ENCODE measurements around the gene CD53.

Gene CD53

DNA sequence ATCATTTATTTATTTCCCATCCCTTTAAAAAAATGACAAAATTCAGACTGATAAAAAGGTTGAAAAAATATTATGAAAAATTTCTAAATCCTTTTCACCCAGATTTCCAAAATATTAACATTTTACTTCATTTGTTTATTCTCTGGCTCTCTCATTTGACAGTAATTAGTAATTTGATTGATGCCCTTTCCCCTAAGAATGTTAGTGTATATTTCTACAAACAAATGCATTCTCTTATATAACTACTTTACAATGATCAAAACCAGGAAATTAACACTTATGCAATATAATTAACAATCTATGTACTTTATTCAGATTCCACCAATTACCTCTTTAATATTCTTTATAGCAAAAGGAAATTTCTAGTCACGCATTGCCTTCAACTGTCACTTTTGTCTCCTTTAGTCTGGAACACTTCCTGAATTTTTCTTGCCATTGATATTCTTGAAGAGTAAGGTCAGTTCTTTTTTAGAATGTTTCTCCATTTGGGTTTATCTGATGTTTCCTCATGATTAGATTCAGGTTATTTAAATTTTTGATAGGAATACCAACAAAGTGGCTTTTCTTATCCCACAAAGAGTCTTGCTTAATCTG is 3.9 kb downstream of the CD53 start:
- WGBS (ENCODE audit: extremely low coverage, insufficient coverage, insufficient read length): no CpG with 5 or more reads among the region's 1 CpG
- H3K36me3 ChIP-seq (ENCODE audit: control insufficient read depth in 1 of 2, insufficient read depth in 2 of 2, low read length in 2 of 2): no peaks in the 10 kb centered on the region

DNA sequence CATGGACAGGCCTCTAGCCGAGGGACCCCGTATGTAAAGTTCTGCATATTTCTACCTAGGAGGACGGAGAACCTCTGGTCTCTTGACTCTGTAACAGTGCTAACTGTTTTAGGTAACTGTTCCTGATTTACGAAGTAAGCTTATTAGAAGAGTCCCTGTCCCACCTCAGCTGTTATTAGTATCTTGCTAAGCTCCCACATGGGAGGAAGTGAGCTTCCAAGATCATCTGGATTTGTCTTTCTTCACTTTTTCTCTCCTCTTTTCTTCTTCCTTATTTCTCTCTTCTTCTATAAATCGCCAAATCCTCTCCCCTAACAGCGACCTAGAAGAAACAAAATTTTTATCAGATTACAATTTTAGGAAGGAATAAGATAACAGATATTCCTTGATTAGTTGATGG is 4.4 kb downstream of the CD53 start:
- Histone ChIP-seq H2BK5ac (ENCODE audit: low read depth, low read length, poor library complexity) (no peak overlapping the region), H3K36me3 (ENCODE audit: control insufficient read depth in 1 of 2, insufficient read depth in 2 of 2, low read length in 2 of 2) (no peaks in the 10 kb centered on the region), H4K12ac (ENCODE audit: low read depth, low read length) (no peak overlapping the region), H2AFZ (ENCODE audit: insufficient read depth, low read length, poor library complexity) (no peak overlapping the region), H3K14ac (ENCODE audit: low read length) (no peak overlapping the region), H3K27ac (ENCODE audit: low read depth, low read length) (no peak overlapping the region), H3K9me3 (ENCODE audit: insufficient read depth, low read depth, low read length) (peaks cover 2% of the 10 kb centered on the region), H3K79me1 (ENCODE audit: low read length) (no peaks in the 10 kb centered on the region), H3K4me1 (ENCODE audit: control insufficient read depth in 1 of 2, insufficient read depth in 2 of 2, low read length in 2 of 2) (no peaks in the 10 kb centered on the region), H3K79me2 (ENCODE audit: control insufficient read depth, insufficient read depth, low read length, poor library complexity) (no peaks in the 10 kb centered on the region), H3K27me3 (ENCODE audit: insufficient read depth, low read length) (no peaks in the 10 kb centered on the region), H2BK120ac (ENCODE audit: insufficient read depth, low read length, poor library complexity) (no peak overlapping the region), H4K91ac (ENCODE audit: low read depth, low read length) (no peak overlapping the region), H3K4me2 (ENCODE audit: low read length) (no peak overlapping the region), H3K4ac (ENCODE audit: low read depth, low read length) (no peak overlapping the region), H3K18ac (ENCODE audit: low read length) (no peak overlapping the region), H3K4me3 (ENCODE audit: low read depth, low read length) (no peak overlapping the region), H2BK12ac (ENCODE audit: low read length) (no peak overlapping the region), H2AK5ac (ENCODE audit: low read length) (no peak overlapping the region), H4K8ac (ENCODE audit: low read depth, low read length) (no peak overlapping the region), H3K23ac (ENCODE audit: low read length) (no peak overlapping the region), H3K9ac (ENCODE audit: low read length) (no peak overlapping the region)
- DNase-seq: no peak
- WGBS (ENCODE audit: extremely low coverage, insufficient coverage, insufficient read length): 100% methylated on average over 2 of the region's 6 CpGs

More for the DNA sequence above, 3.9 kb downstream of the CD53 start:
- H3K18ac ChIP-seq (ENCODE audit: low read length): no peak overlapping the region
- no peak overlapping the region for H2AK5ac ChIP-seq (ENCODE audit: low read length)
- no peak for DNase-seq
- no peak overlapping the region for H3K23ac ChIP-seq (ENCODE audit: low read length)
- H3K4me1 ChIP-seq (ENCODE audit: control insufficient read depth in 1 of 2, insufficient read depth in 2 of 2, low read length in 2 of 2): no peaks in the 10 kb centered on the region
- H3K79me1 ChIP-seq (ENCODE audit: low read length): no peaks in the 10 kb centered on the region
- no peaks in the 10 kb centered on the region for H3K27me3 ChIP-seq (ENCODE audit: insufficient read depth, low read length)
- H2BK120ac ChIP-seq (ENCODE audit: insufficient read depth, low read length, poor library complexity): no peak overlapping the region
- no peak overlapping the region for H3K4me3 ChIP-seq (ENCODE audit: low read depth, low read length)
- H4K12ac ChIP-seq (ENCODE audit: low read depth, low read length): no peak overlapping the region
- H3K4me2 ChIP-seq (ENCODE audit: low read length): no peak overlapping the region
- no peak overlapping the region for H3K27ac ChIP-seq (ENCODE audit: low read depth, low read length)
- H3K9me3 ChIP-seq (ENCODE audit: insufficient read depth, low read depth, low read length): peaks cover 2% of the 10 kb centered on the region
- no peak overlapping the region for H2BK5ac ChIP-seq (ENCODE audit: low read depth, low read length, poor library complexity)
- H4K8ac ChIP-seq (ENCODE audit: low read depth, low read length): no peak overlapping the region
- H2BK12ac ChIP-seq (ENCODE audit: low read length): no peak overlapping the region
- H3K14ac ChIP-seq (ENCODE audit: low read length): no peak overlapping the region
- H3K9ac ChIP-seq (ENCODE audit: low read length): no peak overlapping the region
- no peak overlapping the region for H3K4ac ChIP-seq (ENCODE audit: low read depth, low read length)
- no peaks in the 10 kb centered on the region for H3K79me2 ChIP-seq (ENCODE audit: control insufficient read depth, insufficient read depth, low read length, poor library complexity)
- H4K91ac ChIP-seq (ENCODE audit: low read depth, low read length): no peak overlapping the region
- H2AFZ ChIP-seq (ENCODE audit: insufficient read depth, low read length, poor library complexity): no peak overlapping the region

DNA sequence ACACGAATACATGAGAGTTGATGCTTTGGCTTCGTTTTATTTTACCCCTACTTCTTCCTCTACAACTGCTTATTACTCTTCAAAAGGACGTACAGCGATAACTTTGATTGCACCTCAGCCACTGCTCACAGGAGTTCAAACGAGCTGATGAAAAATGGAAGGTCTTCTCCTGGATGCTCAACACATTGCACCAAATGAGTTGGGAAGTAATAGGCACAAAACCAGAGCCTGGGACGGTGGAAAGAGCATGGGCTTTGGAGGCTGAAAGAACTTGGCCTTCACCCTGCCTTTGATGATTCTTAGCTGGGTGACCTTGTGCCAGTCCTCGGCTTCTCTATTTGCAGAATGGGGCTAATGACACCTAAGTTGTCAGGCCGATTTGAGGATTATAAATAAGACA is 4.8 kb downstream of the CD53 start:
- Histone ChIP-seq H3K4me1 (ENCODE audit: control insufficient read depth in 1 of 2, insufficient read depth in 2 of 2, low read length in 2 of 2) (no peaks in the 10 kb centered on the region), H2AFZ (ENCODE audit: insufficient read depth, low read length, poor library complexity) (no peak overlapping the region), H3K36me3 (ENCODE audit: control insufficient read depth in 1 of 2, insufficient read depth in 2 of 2, low read length in 2 of 2) (no peaks in the 10 kb centered on the region), H3K4me3 (ENCODE audit: low read depth, low read length) (no peak overlapping the region), H2BK12ac (ENCODE audit: low read length) (no peak overlapping the region), H3K79me2 (ENCODE audit: control insufficient read depth, insufficient read depth, low read length, poor library complexity) (no peaks in the 10 kb centered on the region), H3K18ac (ENCODE audit: low read length) (no peak overlapping the region), H4K91ac (ENCODE audit: low read depth, low read length) (no peak overlapping the region), H3K14ac (ENCODE audit: low read length) (no peak overlapping the region), H4K8ac (ENCODE audit: low read depth, low read length) (no peak overlapping the region), H2AK5ac (ENCODE audit: low read length) (no peak overlapping the region), H3K23ac (ENCODE audit: low read length) (no peak overlapping the region), H3K27me3 (ENCODE audit: insufficient read depth, low read length) (no peaks in the 10 kb centered on the region), H3K9ac (ENCODE audit: low read length) (no peak overlapping the region), H3K27ac (ENCODE audit: low read depth, low read length) (no peak overlapping the region), H3K4me2 (ENCODE audit: low read length) (no peak overlapping the region), H2BK5ac (ENCODE audit: low read depth, low read length, poor library complexity) (no peak overlapping the region), H2BK120ac (ENCODE audit: insufficient read depth, low read length, poor library complexity) (no peak overlapping the region), H3K79me1 (ENCODE audit: low read length) (no peaks in the 10 kb centered on the region), H3K9me3 (ENCODE audit: insufficient read depth, low read depth, low read length) (peaks cover 2% of the 10 kb centered on the region), H4K12ac (ENCODE audit: low read depth, low read length) (no peak overlapping the region), H3K4ac (ENCODE audit: low read depth, low read length) (no peak overlapping the region)
- no CpG with 5 or more reads among the region's 8 CpGs for WGBS (ENCODE audit: extremely low coverage, insufficient coverage, insufficient read length)
- DNase-seq: no peak

DNA sequence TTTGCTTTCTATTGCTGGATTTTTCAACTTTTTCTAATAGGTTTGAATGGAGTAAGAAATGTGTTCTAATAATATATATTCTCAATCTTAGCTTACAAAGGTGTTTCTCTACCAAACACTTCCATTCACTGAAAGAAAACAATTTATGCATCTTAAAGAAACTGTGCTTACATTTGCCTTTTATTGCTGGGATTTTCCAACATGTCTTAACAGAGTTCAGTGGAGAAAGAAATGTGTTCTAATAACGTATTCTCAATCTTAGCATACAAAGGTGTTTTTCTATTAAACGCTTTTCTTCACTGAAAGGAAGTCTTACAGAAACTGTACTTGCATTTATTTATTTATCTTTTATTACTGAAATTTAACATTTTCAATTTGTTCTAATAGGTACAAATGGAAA is 5.6 kb downstream of the CD53 start:
- no peaks in the 10 kb centered on the region for H3K27me3 ChIP-seq (ENCODE audit: insufficient read depth, low read length)
- no peak overlapping the region for H3K23ac ChIP-seq (ENCODE audit: low read length)
- no peaks in the 10 kb centered on the region for H3K79me1 ChIP-seq (ENCODE audit: low read length)
- H3K18ac ChIP-seq (ENCODE audit: low read length): no peak overlapping the region
- H3K4me3 ChIP-seq (ENCODE audit: low read depth, low read length): no peak overlapping the region
- H3K14ac ChIP-seq (ENCODE audit: low read length): no peak overlapping the region
- H3K9me3 ChIP-seq (ENCODE audit: insufficient read depth, low read depth, low read length): peaks cover 2% of the 10 kb centered on the region
- no peak overlapping the region for H2BK120ac ChIP-seq (ENCODE audit: insufficient read depth, low read length, poor library complexity)
- no peak overlapping the region for H4K12ac ChIP-seq (ENCODE audit: low read depth, low read length)
- no peaks in the 10 kb centered on the region for H3K4me1 ChIP-seq (ENCODE audit: control insufficient read depth in 1 of 2, insufficient read depth in 2 of 2, low read length in 2 of 2)
- no peak overlapping the region for H4K91ac ChIP-seq (ENCODE audit: low read depth, low read length)
- WGBS (ENCODE audit: extremely low coverage, insufficient coverage, insufficient read length): no CpG with 5 or more reads among the region's 2 CpGs
- H2BK5ac ChIP-seq (ENCODE audit: low read depth, low read length, poor library complexity): no peak overlapping the region
- H4K8ac ChIP-seq (ENCODE audit: low read depth, low read length): no peak overlapping the region
- no peak for DNase-seq
- no peaks in the 10 kb centered on the region for H3K36me3 ChIP-seq (ENCODE audit: control insufficient read depth in 1 of 2, insufficient read depth in 2 of 2, low read length in 2 of 2)
- H3K4ac ChIP-seq (ENCODE audit: low read depth, low read length): no peak overlapping the region
- no peak overlapping the region for H3K9ac ChIP-seq (ENCODE audit: low read length)
- H2BK12ac ChIP-seq (ENCODE audit: low read length): no peak overlapping the region
- no peak overlapping the region for H2AK5ac ChIP-seq (ENCODE audit: low read length)
- no peak overlapping the region for H3K4me2 ChIP-seq (ENCODE audit: low read length)
- H2AFZ ChIP-seq (ENCODE audit: insufficient read depth, low read length, poor library complexity): no peak overlapping the region
- no peaks in the 10 kb centered on the region for H3K79me2 ChIP-seq (ENCODE audit: control insufficient read depth, insufficient read depth, low read length, poor library complexity)
- no peak overlapping the region for H3K27ac ChIP-seq (ENCODE audit: low read depth, low read length)

Measured in trophoblast cell (in vitro differentiated cells and primary cell).